ENCODE results near the gene GLE1. TPM values are rescaled to one million over a fixed set of nuclear protein-coding genes. Genes with fewer than 3 reads are reported as not detected.
"Not testable (repeated sequence)": the region's sequence is repeated elsewhere in the genome, so short reads cannot be mapped to it uniquely, and the experiment has no call there.

GLE1 gene
- polyA plus RNA-seq, 4 donors = 20.0 to 30.7 (median 30.3) TPM

DNA sequence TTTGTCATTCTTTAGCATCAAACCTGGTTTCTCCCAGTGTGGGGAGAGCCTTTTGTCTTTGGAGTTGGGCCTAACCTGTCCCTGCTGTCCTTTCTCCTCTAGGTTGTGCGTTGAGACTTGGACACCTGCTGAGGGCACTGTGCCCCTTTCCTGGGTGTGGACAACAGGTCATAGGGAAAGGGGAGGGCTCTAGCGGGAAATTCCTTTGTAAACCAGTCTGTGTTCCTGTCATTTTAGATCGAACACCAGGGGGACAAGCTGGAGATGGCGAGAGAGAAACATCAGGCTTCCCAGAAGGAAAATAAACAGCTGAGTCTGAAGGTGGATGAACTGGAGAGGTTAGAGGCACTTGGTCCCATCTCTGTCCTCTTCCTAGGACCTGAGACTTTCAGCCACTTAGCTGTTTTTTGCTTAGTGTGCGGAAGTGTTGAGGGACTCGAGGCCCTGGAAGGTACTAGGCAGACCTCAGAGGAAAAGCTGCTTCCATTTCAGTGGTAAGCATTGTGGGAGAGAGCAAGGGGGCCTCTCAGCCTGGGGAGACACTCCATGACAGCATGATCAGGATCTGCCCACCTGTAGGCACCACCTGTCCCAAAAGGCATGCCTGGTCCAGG, 8.6 kb upstream of the GLE1 start:
- no peak for DNase-seq (ENCODE audit: low read depth in 4 of 4, low spot score in 3 of 4)

DNA sequence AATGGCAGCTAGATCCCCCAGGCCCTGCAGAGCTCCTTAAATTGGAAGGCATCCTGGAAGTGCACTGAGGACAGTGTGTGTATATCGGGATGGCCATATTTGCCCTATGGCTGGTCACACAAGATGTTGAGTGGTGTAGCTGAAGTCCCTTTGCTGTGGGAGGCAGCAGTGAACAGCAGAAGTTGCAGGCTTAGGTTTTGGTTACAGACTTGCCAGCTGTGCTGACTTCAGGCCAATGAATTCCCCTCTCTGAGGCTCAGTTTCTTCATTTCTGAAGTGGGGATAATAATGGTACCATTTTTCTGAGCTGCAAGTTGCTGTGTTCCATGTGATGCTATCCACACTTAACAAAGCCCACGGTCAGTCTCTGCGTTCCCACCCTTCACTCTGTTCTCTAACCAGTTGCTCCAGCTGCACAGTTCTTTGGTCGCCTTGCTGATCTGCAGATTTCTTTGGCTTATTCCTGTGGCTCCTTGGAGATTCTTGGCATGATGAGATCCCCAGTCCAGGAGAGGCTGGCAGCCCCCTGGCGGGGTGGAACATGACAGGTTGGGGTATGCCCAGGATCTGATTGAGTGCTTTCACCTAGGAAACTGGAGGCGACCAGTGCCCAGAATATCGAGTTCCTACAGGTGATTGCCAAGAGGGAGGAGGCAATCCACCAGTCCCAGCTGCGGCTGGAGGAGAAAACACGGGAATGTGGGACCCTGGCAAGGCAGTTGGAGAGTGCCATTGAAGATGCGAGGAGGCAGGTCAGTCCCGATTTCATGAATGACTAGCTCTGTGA, 6.5 kb upstream of the GLE1 start:
- DNase-seq (ENCODE audit: low read depth in 4 of 4, low spot score in 3 of 4) = no peak

DNA sequence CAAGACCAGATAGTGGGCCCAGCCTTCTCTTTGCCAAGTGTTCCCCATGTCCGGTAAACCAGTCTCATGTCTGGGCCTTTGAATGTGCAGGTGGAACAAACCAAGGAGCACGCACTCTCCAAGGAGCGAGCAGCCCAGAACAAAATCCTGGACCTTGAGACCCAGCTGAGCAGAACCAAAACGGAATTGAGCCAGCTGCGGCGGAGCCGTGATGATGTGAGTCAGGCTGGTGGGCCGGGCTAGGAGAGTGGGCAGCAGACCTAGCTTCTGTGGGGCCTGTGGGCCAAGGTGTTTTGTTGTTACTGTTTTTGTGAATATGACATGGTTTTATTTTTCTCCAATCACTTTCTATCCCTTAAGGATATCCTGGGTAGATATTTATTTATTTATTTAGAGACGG, 5.6 kb upstream of the GLE1 start:
- no peak for DNase-seq (ENCODE audit: low read depth in 4 of 4, low spot score in 3 of 4)

DNA sequence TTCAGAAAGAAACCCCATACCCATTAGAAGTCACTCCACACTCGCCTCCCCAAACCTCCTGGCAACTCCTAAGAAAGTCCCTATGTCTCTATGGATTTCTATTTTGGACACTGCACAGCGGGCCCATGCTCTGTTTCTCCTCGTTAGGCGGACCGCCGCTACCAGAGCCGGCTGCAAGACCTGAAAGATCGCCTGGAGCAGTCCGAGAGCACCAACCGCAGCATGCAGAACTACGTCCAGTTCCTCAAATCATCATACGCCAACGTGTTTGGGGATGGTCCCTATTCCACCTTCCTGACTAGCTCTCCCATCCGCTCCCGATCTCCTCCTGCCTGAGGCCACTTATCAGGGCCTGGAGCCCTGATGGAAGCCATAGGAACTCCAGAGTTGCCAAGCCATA, 4.6 kb upstream of the GLE1 start:
- no peak for DNase-seq (ENCODE audit: low read depth in 4 of 4, low spot score in 3 of 4)

DNA sequence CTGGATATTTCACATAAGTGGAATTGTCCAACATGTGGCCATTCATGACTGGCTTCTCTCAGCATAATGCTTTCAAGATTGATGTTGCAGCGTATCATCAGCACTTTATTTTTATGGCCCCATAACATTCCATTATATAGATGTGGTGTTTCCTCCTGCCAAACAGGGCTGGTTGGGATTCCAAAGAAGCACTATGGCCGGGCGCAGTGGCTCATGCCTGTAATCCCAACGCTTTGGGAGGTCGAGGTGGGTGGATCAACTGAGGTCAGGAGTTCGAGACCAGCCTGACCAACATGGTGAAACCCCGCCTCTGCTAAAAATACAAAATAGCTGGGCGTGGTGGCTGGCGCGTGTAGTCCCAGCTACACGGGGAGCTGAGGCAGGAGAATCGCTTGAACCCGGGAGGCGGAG, 1.1 kb upstream of the GLE1 start:
- DNase-seq (ENCODE audit: low read depth in 4 of 4, low spot score in 3 of 4) = not testable (repeated sequence)

DNA sequence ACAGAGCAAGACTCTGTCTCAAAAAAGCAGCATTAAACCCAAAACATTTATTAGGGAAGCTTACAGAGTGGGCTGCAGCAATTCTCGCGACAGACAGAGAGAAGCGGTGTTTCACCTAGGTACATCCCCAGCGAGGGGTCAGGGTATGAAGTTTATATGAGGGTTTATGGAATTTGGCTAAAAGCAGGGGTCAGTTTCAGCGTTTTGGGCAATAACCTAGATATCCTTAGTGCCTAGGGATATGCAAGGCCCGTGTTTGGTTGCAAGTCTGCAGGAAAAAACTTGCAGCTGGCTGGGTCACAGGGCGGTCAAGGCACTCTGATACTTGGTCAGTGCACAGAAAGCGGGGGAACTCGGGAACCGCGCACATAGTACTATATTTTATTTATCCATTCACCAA, 649 bp upstream of the GLE1 start:
- no peak for DNase-seq (ENCODE audit: low read depth in 4 of 4, low spot score in 3 of 4)

DNA sequence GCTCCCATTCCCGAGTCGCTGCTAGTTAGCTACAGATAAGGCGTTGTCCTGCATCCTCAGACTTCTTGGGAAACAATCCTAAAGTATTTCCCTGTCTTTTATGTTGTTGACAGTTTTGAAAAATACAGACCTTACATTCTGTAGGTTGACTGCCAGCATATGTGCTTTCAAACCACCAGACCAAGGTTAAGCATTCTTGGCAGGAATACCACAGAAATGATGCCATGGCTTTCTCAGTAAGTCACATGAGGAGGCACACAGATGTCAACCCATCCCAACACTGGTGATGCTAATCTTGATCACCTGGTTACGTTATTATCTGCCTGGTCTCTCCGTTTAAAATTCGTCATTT, 871 bp downstream of the GLE1 start:
- no peak for DNase-seq (ENCODE audit: low read depth in 4 of 4, low spot score in 3 of 4)

DNA sequence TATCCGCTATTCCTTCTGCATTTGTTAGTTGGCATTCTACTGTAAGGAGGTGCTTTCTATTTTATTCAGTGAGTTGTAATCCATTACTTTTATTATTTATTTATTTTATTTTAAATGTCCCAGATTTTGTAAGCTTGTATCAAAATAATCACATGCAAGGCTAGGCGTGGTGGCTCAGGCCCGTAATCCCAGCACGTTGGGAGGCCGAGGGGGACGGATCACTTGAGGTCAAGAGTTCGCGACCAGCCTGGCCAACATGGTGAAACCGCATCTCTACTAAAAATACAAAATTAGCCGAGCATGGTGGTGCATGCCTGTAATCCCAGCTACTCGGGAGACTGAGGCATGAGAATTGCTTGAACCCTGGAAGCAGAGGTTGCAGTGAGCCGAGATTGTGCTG, 1.4 kb downstream of the GLE1 start:
- DNase-seq (ENCODE audit: low read depth in 4 of 4, low spot score in 3 of 4) = not testable (repeated sequence)

DNA sequence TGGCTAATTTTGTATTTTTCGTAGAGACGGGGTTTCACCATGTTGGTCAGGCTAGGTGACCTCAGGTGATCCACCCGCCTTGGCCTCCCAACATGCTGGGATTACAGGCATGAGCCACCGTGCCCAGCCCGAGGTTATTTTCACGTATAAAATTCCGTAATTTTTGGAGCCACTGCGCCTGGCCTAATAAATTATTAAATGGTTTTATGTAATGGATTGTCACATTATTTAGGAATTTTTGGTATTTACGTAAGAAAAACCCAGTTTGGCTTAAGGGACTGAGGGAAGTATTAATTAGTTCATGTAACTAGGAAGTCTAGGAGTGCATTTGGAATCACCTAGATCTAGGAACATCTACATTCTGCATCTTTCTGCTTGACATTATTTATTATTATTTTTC, 8.3 kb downstream of the GLE1 start:
- DNase-seq (ENCODE audit: low read depth in 4 of 4, low spot score in 3 of 4) = no peak

DNA sequence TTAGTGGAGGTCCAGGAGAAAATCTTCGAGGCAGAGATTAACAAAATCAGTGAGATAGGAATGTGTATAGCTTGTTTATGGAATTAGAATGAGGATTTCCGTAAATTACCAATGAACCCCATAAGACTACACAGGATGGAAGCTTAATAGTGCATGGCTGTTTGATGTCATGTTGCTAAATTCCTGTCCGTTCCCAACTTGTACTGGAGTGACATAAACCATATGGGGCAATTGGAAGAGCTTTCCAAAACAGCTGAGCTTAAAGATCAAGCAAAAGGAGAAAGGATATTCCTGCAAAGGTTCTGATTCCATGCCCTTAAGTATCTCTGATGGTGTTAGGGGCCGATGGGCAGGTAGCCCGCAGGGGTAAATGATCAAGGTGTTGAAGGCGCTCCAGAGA, 17.4 kb downstream of the GLE1 start:
- no peak for DNase-seq (ENCODE audit: low read depth in 4 of 4, low spot score in 3 of 4)

DNA sequence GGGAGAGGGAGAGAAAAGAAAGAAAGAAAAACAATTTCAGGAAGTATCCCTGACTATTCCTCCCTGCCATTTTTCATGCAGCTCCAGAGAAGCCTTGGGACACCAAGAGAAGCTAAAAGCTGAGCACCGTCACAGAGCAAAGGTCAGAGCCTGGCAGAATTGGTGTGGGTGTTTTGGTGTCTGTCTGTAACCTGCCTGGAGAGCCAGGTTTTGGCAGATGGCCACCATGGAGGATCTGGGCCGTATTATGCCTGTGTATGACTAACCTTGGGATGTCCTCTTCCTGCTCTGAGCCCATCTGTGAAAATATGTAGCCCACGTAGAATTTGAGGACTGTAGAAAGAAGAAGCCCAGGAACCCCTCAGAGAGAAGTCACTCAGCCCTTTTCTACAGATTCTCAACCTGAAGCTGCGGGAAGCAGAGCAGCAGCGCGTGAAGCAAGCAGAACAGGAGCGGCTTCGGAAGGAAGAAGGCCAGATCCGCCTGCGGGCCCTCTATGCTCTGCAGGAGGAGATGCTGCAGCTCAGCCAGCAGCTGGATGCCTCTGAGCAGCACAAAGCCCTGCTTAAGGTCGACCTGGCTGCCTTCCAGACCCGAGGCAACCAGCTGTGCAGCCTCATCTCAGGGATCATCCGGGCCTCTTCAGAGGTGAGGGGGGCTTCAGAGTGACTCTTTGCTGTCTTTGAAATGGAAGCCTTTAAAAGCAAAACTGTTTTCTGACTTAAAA, 18.8 kb downstream of the GLE1 start:
- peak in 1 of 4 donors; percentile 12 for DNase-seq (ENCODE audit: low read depth in 4 of 4, low spot score in 3 of 4)

DNA sequence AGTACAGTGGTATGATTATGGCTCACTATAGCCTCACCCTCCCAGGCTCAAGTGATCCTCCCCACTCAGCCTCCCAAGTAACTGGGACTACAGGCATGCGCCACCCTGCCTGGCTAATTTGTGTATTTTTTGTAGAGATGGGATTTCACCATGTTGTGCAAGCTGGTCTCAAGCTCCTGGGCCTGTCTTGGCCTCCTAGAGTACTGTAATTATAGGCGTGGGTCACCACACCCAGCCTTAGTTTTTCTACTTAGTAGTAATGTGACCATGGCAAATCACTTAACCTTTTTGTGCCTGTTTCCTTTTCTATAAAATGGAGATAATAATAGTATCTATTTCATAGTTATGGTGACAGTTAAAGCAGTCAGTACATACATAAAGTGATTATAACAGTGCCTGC, 22.2 kb downstream of the GLE1 start:
- no peak for DNase-seq (ENCODE audit: low read depth in 4 of 4, low spot score in 3 of 4)

DNA sequence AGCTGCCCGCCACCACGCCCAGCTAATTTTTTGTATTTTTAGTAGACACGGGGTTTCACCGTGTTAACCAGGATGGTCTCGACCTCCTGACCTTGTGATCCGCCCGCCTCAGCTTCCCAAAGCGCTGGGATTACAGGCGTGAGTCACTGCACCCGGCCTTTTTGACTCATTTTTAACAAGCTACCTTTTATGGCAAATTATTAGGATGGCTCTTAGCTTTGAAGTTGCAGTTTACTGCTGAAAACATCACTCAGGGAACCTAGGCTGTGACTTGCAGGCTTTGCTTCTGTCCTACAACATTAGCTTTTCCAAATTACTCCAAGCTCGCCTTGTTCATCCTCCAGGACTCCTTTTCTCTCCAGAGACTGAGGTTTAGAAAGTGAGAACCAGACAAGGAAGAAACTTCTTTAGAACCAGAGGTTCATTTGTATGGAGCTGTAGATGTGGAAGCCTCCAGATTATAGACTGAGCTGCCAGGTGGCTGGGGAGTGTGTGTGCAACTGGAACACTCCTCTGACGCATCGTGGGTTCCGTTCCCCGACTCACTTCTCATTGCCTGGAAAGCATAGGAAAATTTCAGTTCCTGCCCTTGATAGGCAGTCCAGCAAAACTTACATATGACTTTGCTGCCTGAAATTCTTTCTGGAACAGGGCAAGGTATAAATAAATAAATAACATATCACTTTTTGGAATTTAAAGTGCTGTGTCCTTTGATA, 24.1 kb downstream of the GLE1 start:
- no peak for DNase-seq (ENCODE audit: low read depth in 4 of 4, low spot score in 3 of 4)

DNA sequence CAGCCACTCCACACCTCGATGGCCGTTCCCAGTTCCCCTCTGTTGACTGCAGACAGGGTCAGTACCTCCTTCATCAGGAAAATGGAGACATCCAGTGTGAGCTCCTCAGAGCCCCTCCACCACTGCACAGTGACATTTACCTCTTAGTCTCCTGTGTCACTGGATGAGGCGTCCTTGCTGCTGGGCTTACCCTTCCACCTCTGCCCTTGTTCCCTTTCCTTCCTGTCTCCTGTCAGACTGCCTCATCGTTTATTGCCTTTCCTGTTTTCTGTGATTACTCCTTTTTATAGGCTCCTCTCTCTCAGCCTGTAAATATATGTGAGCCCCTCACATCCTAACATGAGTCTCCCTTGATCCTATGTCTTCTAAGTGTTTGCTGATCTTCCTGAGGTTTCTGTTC, 24.7 kb downstream of the GLE1 start:
- DNase-seq (ENCODE audit: low read depth in 4 of 4, low spot score in 3 of 4) = no peak

DNA sequence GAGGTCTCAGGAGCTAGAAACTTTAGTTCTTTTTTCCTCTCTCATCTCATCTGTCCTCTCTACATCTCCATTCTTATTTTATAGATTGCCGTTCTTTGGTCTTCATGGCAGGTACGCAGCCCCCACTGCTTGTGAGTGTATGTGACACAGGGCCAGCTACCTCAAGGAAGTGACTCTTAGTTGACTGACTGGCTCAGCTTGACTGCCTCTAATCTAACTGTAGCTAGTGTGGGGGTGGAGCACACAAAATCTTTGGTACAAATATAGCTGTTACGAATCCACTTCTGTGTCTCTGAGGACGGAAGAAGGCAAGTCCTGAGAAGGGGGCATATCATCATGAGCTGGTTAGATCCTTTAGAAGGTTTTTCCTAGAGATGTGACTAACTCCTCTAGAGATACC, 28.1 kb downstream of the GLE1 start:
- no peak for DNase-seq (ENCODE audit: low read depth in 4 of 4, low spot score in 3 of 4)

DNA sequence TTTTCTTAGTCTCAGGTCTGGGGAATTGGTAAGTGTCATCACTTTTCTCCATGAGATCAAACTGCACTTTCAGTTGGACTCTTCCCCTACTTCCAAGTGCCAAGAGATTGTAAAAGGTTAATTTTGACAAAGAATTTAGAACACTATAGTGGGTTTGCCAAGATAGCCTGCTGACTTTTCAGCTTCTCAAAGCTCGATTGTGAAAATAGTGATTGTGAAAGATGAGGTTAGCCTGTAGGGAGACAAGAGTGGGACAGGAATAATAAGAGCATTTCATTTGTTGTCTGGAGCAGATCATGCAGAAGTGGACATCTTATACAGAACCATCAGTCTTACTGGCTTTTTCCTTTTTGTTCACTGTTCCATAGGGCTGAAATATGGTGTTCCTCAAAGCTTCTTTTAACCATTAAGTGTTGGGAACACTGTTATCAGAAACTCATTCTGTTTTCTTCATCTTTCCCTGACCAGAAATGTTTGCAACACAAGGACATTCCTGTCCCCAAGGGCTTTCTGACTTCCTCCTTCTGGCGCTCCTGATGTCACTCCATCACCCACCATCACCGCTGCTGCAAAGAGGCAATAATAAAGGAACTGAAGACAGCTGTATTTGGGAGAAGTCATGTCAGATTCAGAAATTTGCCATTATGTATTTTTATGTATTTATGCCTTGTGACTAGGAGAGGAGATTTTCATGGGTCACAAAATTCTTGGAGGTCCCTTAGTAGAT, 36.3 kb downstream of the GLE1 start:
- DNase-seq (ENCODE audit: low read depth in 4 of 4, low spot score in 3 of 4) = no peak

DNA sequence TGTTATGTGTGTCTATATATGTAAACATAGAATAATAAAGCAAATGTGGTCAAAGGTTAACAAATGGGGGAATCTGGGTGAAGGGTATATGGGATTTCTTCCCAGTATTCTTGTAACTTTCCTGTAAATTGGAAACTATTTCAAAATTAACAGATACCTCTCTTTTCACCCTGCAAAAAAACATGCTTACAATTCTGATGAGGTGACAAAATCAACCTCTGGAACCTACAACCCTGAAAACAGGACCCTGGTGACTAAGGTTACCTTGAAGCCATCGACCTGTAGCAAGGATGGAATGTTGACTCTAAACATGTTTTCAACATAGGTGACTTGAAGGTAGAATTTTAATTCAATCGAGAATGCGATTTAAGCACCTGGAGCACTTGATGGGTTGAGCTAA, 42.0 kb downstream of the GLE1 start:
- DNase-seq (ENCODE audit: low read depth in 4 of 4, low spot score in 3 of 4) = no peak

DNA sequence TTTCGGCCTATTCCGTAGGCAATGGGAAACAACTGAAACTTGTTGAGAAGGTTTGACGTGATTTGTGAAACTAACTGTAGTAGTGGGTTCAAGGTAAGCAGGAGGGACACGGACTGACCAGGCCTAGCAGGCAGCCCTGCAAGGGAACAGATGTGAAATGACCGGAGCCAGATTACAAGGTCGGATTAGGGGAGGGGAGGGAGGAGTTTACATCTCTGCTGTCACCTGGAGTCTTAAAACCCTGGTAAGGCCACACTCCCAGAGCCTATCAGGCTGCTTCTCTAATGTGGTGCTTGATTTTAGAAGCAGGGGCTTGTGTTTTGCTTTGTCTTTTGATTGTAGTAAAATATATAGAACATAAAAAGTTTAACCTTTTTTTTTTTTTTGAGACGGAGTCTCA, 44.4 kb downstream of the GLE1 start:
- DNase-seq (ENCODE audit: low read depth in 4 of 4, low spot score in 3 of 4) = no peak

DNA sequence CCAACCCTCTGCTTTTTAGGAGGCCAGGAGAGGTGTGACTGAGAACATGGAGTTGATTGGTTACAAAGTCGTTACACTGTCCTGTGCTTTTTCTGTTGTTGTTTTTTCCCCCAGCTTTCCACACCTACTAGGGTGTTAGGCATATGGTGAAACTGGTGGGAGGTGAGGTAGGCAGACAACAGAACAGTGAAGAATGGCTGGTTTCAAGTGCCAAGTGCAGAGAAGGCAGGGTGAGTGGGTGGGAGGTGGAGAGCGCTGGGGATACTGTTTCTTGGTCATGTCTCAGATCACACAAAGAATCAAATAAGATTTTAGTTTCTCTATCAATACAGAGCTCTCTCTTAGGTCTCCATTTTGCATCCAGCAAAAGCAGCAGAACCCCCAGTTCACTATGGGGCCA, 45.7 kb downstream of the GLE1 start:
- no peak for DNase-seq (ENCODE audit: low read depth in 4 of 4, low spot score in 3 of 4)

DNA sequence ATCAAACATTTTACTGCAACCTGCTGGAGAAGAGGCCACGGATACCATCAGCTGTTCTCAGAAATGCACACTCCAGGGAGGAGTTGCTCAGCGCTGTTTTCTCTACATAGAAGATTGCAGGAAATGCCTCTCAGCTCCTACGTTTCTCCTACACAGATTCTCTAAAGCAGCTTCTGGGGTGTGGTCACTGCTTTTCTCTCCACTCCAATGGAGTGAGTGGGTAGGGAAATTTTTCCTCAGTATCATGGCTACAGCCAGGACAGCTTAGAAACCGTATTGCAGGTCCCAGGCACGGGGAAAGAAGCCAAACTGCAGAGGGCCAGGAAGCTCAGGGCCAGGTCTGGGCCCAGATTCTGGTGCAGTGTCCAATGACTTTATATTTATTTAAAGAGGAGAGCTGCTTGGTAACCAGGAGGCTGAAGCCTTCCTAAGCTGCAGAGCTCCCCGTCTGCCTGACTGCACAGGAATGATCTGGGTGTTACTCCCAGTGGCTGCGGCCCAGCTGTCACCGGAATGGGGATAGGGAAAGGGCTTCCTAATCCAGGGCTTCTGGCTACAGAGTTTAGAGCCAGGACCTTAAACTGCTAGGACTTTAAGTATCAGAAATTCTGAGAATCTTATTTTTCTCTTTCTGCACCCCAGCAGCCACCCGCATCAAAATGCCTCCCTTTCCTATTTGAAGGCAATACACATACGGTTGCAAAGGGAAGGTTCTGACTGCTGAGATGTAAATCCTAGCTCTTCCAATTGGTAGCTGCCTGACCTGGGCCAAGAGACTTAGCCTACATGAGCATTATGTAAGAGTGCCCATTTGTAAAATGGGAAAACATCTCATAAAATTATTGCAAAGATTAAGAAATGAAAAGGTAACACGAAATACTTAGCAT, 46.5 kb downstream of the GLE1 start:
- DNase-seq (ENCODE audit: low read depth in 4 of 4, low spot score in 3 of 4) = no peak

Data from left renal pelvis (tissue), 4 donors.